ENCODE results near the gene MEPE. TPM values are rescaled to one million over a fixed set of nuclear protein-coding genes. Genes with fewer than 3 reads are reported as not detected.
A peak's percentile ranks its signal among the peaks of the same experiment; 100 is the strongest.

MEPE gene
- total RNA-seq, 1 experiment from 2014 or later: not detected

GRCh38 chr4:87840149-87840548, 7.4 kb downstream of the MEPE start:
- no peak for DNase-seq (ENCODE audit: low spot score)

- DNase-seq (ENCODE audit: low spot score): no peak
These were observed 11.2 kb downstream of the MEPE start for GRCh38 chr4:87843936-87844335.

GRCh38 chr4:87844452-87844851, 11.7 kb downstream of the MEPE start:
- DNase-seq (ENCODE audit: low spot score): no peak

- no peak for DNase-seq (ENCODE audit: low spot score)
These were observed 13.5 kb downstream of the MEPE start for GRCh38 chr4:87846226-87846625.

GRCh38 chr4:87848622-87849351, 16.0 kb downstream of the MEPE start:
- peak; percentile 64 for DNase-seq (ENCODE audit: low spot score)

GRCh38 chr4:87849612-87850011, 16.8 kb downstream of the MEPE start:
- DNase-seq (ENCODE audit: low spot score): no peak

- no peak for DNase-seq (ENCODE audit: low spot score)
These were observed 18.6 kb downstream of the MEPE start for GRCh38 chr4:87851332-87851731.

GRCh38 chr4:87851953-87852352, 19.2 kb downstream of the MEPE start:
- no peak for DNase-seq (ENCODE audit: low spot score)

- peak; percentile 64 for DNase-seq (ENCODE audit: low spot score)
These were observed 20.3 kb downstream of the MEPE start for GRCh38 chr4:87853108-87853507.

GRCh38 chr4:87853891-87854290, 21.1 kb downstream of the MEPE start:
- DNase-seq (ENCODE audit: low spot score): no peak

GRCh38 chr4:87855559-87855958, 22.8 kb downstream of the MEPE start:
- DNase-seq (ENCODE audit: low spot score): no peak

GRCh38 chr4:87856816-87857215, 24.0 kb downstream of the MEPE start:
- DNase-seq (ENCODE audit: low spot score): no peak

GRCh38 chr4:87857789-87858188, 25.0 kb downstream of the MEPE start:
- no peak for DNase-seq (ENCODE audit: low spot score)

- DNase-seq (ENCODE audit: low spot score): no peak
These were observed 29.5 kb downstream of the MEPE start for GRCh38 chr4:87862236-87862635.

- no peak for DNase-seq (ENCODE audit: low spot score)
These were observed 30.7 kb downstream of the MEPE start for GRCh38 chr4:87863486-87863885.

- DNase-seq (ENCODE audit: low spot score): no peak
These were observed 31.6 kb downstream of the MEPE start for GRCh38 chr4:87864321-87864720.

GRCh38 chr4:87865288-87865687, 32.5 kb downstream of the MEPE start:
- peak; percentile 16 for DNase-seq (ENCODE audit: low spot score)

- DNase-seq (ENCODE audit: low spot score): peak; percentile 23
These were observed 33.3 kb downstream of the MEPE start for GRCh38 chr4:87865960-87866598.

- no peak for DNase-seq (ENCODE audit: low spot score)
These were observed 35.8 kb downstream of the MEPE start for GRCh38 chr4:87868522-87868921.

GRCh38 chr4:87872028-87872427, 39.3 kb downstream of the MEPE start:
- no peak for DNase-seq (ENCODE audit: low spot score)

GRCh38 chr4:87875191-87875590, 42.4 kb downstream of the MEPE start:
- no peak for DNase-seq (ENCODE audit: low spot score)

- no peak for DNase-seq (ENCODE audit: low spot score)
These were observed 47.3 kb downstream of the MEPE start for GRCh38 chr4:87880106-87880505.

GRCh38 chr4:87881115-87881514, 48.3 kb downstream of the MEPE start:
- no peak for DNase-seq (ENCODE audit: low spot score)

Measured in HT-29 (cell line).